ENCODE data around the gene MGAT5B. TPM values are rescaled to one million over a fixed set of nuclear protein-coding genes. Genes with fewer than 3 reads are reported as not detected.

MGAT5B gene
- total RNA-seq, 6 experiments from 2014 or later: 1.5 to 2.3 (median 1.8) TPM

GRCh38 chr17:76948726-76949342 lies 80.6 kb downstream of the MGAT5B start:
- TF ChIP-seq CTCF (IDR thresholded peaks at IDR 0.05): no peak
- H3K27me3 Mint-ChIP-seq (ENCODE audit: insufficient read depth): peaks cover 24% of the 10 kb centered on the region
- H3K9me3 Mint-ChIP-seq: no peaks in the 10 kb centered on the region
- no peaks in the 10 kb centered on the region for H3K36me3 Mint-ChIP-seq (ENCODE audit: low read depth)
- DNase-seq: no peak
- H3K4me3 Mint-ChIP-seq: no peak overlapping the region
- H3K27ac Mint-ChIP-seq: no peak overlapping the region
- no peaks in the 10 kb centered on the region for H3K4me1 Mint-ChIP-seq (ENCODE audit: low read depth)

- H3K9me3 Mint-ChIP-seq: no peaks in the 10 kb centered on the region
- H3K36me3 Mint-ChIP-seq (ENCODE audit: low read depth): no peaks in the 10 kb centered on the region
- no peak for DNase-seq
- H3K4me3 Mint-ChIP-seq: no peak overlapping the region
- TF ChIP-seq CTCF (IDR thresholded peaks at IDR 0.05): no peak
- peaks cover 12% of the 10 kb centered on the region for H3K27me3 Mint-ChIP-seq (ENCODE audit: insufficient read depth)
- no peaks in the 10 kb centered on the region for H3K4me1 Mint-ChIP-seq (ENCODE audit: low read depth)
- H3K27ac Mint-ChIP-seq: no peak overlapping the region
Observed at GRCh38 chr17:76949913-76950695, 81.9 kb downstream of the MGAT5B start.

- Mint-ChIP-seq H3K27me3 (ENCODE audit: insufficient read depth) (peaks cover 17% of the 10 kb centered on the region), H3K4me3 (no peak overlapping the region), H3K9me3 (no peaks in the 10 kb centered on the region), H3K4me1 (ENCODE audit: low read depth) (no peaks in the 10 kb centered on the region), H3K36me3 (ENCODE audit: low read depth) (no peaks in the 10 kb centered on the region), H3K27ac (no peak overlapping the region)
- no peak for TF ChIP-seq CTCF (IDR thresholded peaks at IDR 0.05)
- DNase-seq: no peak
Observed at GRCh38 chr17:76951375-76951905, 83.2 kb downstream of the MGAT5B start.

GRCh38 chr17:76952402-76952801 lies 84.2 kb downstream of the MGAT5B start:
- Mint-ChIP-seq H3K36me3 (ENCODE audit: low read depth) (no peaks in the 10 kb centered on the region), H3K9me3 (no peaks in the 10 kb centered on the region), H3K4me3 (no peak overlapping the region), H3K27me3 (ENCODE audit: insufficient read depth) (peaks cover 25% of the 10 kb centered on the region), H3K4me1 (ENCODE audit: low read depth) (no peaks in the 10 kb centered on the region), H3K27ac (no peak overlapping the region)
- no peak for TF ChIP-seq CTCF (IDR thresholded peaks at IDR 0.05)
- no peak for DNase-seq

GRCh38 chr17:76953066-76953465 lies 84.9 kb downstream of the MGAT5B start:
- H3K27ac Mint-ChIP-seq: no peak overlapping the region
- H3K9me3 Mint-ChIP-seq: no peaks in the 10 kb centered on the region
- H3K36me3 Mint-ChIP-seq (ENCODE audit: low read depth): no peaks in the 10 kb centered on the region

More at GRCh38 chr17:76953066-76953465, 84.9 kb downstream of the MGAT5B start:
- Mint-ChIP-seq H3K4me1 (ENCODE audit: low read depth) (peaks cover 5% of the 10 kb centered on the region), H3K4me3 (no peak overlapping the region), H3K27me3 (ENCODE audit: insufficient read depth) (peaks cover 30% of the 10 kb centered on the region)
- no peak for DNase-seq
- TF ChIP-seq CTCF (IDR thresholded peaks at IDR 0.05): no peak

Data from HFFc6 (cell line).